ENCODE data around the gene PHLDB3.

- TF ChIP-seq CTCF (IDR thresholded peaks at IDR 0.05) (no peak), POLR2A (IDR thresholded peaks at IDR 0.05) (no peak)
Measured at GRCh38 chr19:43548706-43549105, 44.2 kb upstream of the PHLDB3 start.

All from breast epithelium (tissue), 3 donors.